ENCODE data around the gene DACH2. TPM values are rescaled to one million over a fixed set of nuclear protein-coding genes. Genes with fewer than 3 reads are reported as not detected.

Gene DACH2
- total and polyA plus RNA-seq, 9 of the 15 experiments (the other 6 are each of a cell fraction or from before 2014, with no cell fraction given): not detected

- no peak for TF ChIP-seq NFYB (IDR thresholded peaks at IDR 0.05; ENCODE audit: extremely low read depth, insufficient read length)
- no peak for TF ChIP-seq NFIX (CRISPR knock-in tag; IDR thresholded peaks at IDR 0.05; ENCODE audit: low read depth)
- no peak for TF ChIP-seq PCBP2 (IDR thresholded peaks at IDR 0.05; ENCODE audit: low read depth, low read length, poor library complexity, severe bottlenecking)
- TF ChIP-seq ZBTB1 (CRISPR knock-in tag; IDR thresholded peaks at IDR 0.05; ENCODE audit: borderline replicate concordance, low read depth): no peak
- TF ChIP-seq SAFB (IDR thresholded peaks at IDR 0.05; ENCODE audit: borderline replicate concordance, low read depth, low read length): no peak
- TF ChIP-seq ZFP36 (IDR thresholded peaks at IDR 0.05; ENCODE audit: low read depth, low read length, partially characterized antibody): no peak
These were observed 356.0 kb downstream of the DACH2 start (continued) for GRCh38 chrX:86504297-86504696.

GRCh38 chrX:86507331-86507730, 359.1 kb downstream of the DACH2 start:
- Histone ChIP-seq H2AFZ (ENCODE audit: low read depth, low read length) (no peak overlapping the region), H3K9ac (ENCODE audit: insufficient read depth in 1 of 2, low read depth in 2 of 2, low read length in 2 of 2) (no peak overlapping the region), H3K4me1 (replicated peaks in 1 of 2; ENCODE audit: control insufficient read depth in 2 of 2, insufficient read depth in 2 of 2, low read length in 2 of 2) (no peaks in the 10 kb centered on the region), H3K27me3 (ENCODE audit: control insufficient read depth in 2 of 2, insufficient read depth in 2 of 2, low read length in 2 of 2) (no peaks in the 10 kb centered on the region), H3K4me2 (ENCODE audit: insufficient read depth, low read length) (no peak overlapping the region), H3K27ac (ENCODE audit: extremely low read depth, low read depth, low read length) (no peak overlapping the region), H3K9me3 (replicated peaks; ENCODE audit: control insufficient read depth, insufficient read depth, low read depth, low read length) (no peaks in the 10 kb centered on the region), H3K79me2 (ENCODE audit: control insufficient read depth, insufficient read depth, low read length) (no peaks in the 10 kb centered on the region), H3K4me3 (no peak overlapping the region), H3K36me3 (ENCODE audit: control insufficient read depth, insufficient read depth, low read length) (no peaks in the 10 kb centered on the region), H4K20me1 (replicated peaks; ENCODE audit: control insufficient read depth, insufficient read depth, low read length) (no peaks in the 10 kb centered on the region), H3K9me1 (ENCODE audit: control insufficient read depth, insufficient read depth, low read length) (no peaks in the 10 kb centered on the region)
- in situ Hi-C loops (cut with MboI) (no loop called here), intact Hi-C loops (cut with micrococcal nuclease) (no loop called here)
- ATAC-seq (no peak), DNase-seq (ENCODE audit: extremely low read depth in 1 of 4, low spot score in 3 of 4) (no peak), FAIRE-seq (no peak)
- CTCF ChIA-PET (ENCODE audit: low intra/inter-chr PET ratio): no interaction called here
- BruUV-seq (replicated peaks): no TSS peak
- 0% methylated on average over 1 of the region's 2 CpGs for WGBS (ENCODE audit: insufficient coverage, low coverage, missing lambda C conversion rate)
- POLR2A ChIA-PET: no interaction called here
- TF ChIP-seq ZNF445 (CRISPR knock-in tag; IDR thresholded peaks at IDR 0.05; ENCODE audit: low read depth): no peak
- TF ChIP-seq STAT5B (CRISPR knock-in tag; IDR thresholded peaks at IDR 0.05): no peak
- TF ChIP-seq SRSF9 (IDR thresholded peaks at IDR 0.05; ENCODE audit: borderline replicate concordance, low read depth, low read length): no peak
- TF ChIP-seq CBFA2T2 (conservative IDR thresholded peaks at IDR 0.05): no peak
- no peak for TF ChIP-seq RAD21 (CRISPR knock-in tag; conservative IDR thresholded peaks at IDR 0.05 in 1 of 2, IDR thresholded peaks at IDR 0.05 in 1 of 2)
- no peak for TF ChIP-seq MLX (CRISPR knock-in tag; conservative IDR thresholded peaks at IDR 0.05)
- TF ChIP-seq REST (IDR thresholded peaks at IDR 0.05; ENCODE audit: borderline replicate concordance): no peak
- no peak for TF ChIP-seq REST (CRISPR knock-in tag; IDR thresholded peaks at IDR 0.05; ENCODE audit: low read depth)

Data from K562 (cell line).